Stimulated activated CD4-positive, alpha-beta T cell treated with anti-CD3 and anti-CD28 coated beads, Interleukin-12 subunit alpha, Interleukin-12 subunit beta, amount 100 ng/mL, for 24 hours (primary cell): ENCODE measurements around the gene OR1A2.
"Not testable (repeated sequence)": the region's sequence is repeated elsewhere in the genome, so short reads cannot be mapped to it uniquely, and the experiment has no call there.

Experiments
- DNase-seq, 2 experiments: peaks; one replicate each; pipeline ENCODE4 v3.0.0-alpha.2; 2020; ENCODE audit warnings: low read depth in 2 of 2

OR1A2 gene

GRCh38 chr17:3197219-3197618 lies at the start of gene OR1A2:
TSS of gene OR1A2 (plus strand) at chr17:3197519. CDS start at chr17:3197519, 0 bp downstream.
- no peak for DNase-seq

- DNase-seq, result no peak
Observed at GRCh38 chr17:3157218-3157617, 40.1 kb upstream of the OR1A2 start.

- no peak for DNase-seq
Observed at GRCh38 chr17:3167574-3167973, 29.7 kb upstream of the OR1A2 start.

GRCh38 chr17:3189961-3190360 lies 7.4 kb upstream of the OR1A2 start:
- no peak for DNase-seq

GRCh38 chr17:3207367-3207766 lies 10.0 kb downstream of the OR1A2 start, which contains the start of gene OR1A1:
TSS of gene OR1A1 (plus strand) at chr17:3207667. CDS start at chr17:3215621, 7,954 bp downstream.
- no peak for DNase-seq

GRCh38 chr17:3208484-3208883 lies 11.2 kb downstream of the OR1A2 start:
- DNase-seq, result no peak

- no peak for DNase-seq
Observed at GRCh38 chr17:3213001-3213400, 15.7 kb downstream of the OR1A2 start.

GRCh38 chr17:3213587-3213986 lies 16.3 kb downstream of the OR1A2 start:
- DNase-seq, result no peak

GRCh38 chr17:3219978-3220377 lies 22.7 kb downstream of the OR1A2 start:
- DNase-seq, result not testable (repeated sequence)

- DNase-seq, result no peak
Observed at GRCh38 chr17:3221850-3222249, 24.5 kb downstream of the OR1A2 start.

- no peak for DNase-seq
Observed at GRCh38 chr17:3222505-3222904, 25.2 kb downstream of the OR1A2 start.

GRCh38 chr17:3224721-3225352 lies 27.5 kb downstream of the OR1A2 start:
- DNase-seq, result not testable (repeated sequence)

- DNase-seq, result not testable (repeated sequence)
Observed at GRCh38 chr17:3232300-3232699, 35.0 kb downstream of the OR1A2 start.

- DNase-seq, result not testable (repeated sequence)
Observed at GRCh38 chr17:3238685-3239084, 41.4 kb downstream of the OR1A2 start.

GRCh38 chr17:3241044-3241443 lies 43.7 kb downstream of the OR1A2 start:
- not testable (repeated sequence) for DNase-seq

GRCh38 chr17:3244841-3245240 lies 47.5 kb downstream of the OR1A2 start:
- DNase-seq, result not testable (repeated sequence)
